ENCODE data around the gene CDH10.

The CDH10 gene

DNA sequence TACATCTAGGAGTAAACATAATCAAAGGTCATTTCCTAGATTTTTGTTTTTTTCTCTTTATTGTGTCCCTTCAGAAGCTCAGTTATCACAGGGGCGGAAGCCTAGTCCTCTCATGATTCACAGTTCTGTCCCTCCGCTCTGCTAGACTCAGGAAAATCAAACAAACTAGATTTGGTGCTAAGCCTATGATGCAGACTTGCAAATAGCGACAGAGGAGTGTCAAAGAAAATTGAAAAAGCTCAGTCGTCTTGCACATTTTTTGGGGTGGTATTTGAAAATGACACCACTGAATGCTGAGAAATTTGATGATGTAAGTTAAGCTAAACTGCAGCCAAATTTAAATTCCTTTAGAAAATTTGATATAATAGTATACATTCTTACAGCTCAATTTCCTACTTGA lies 59.0 kb downstream of the CDH10 start:
- no peak overlapping the region for H3K4me3 ChIP-seq (ENCODE audit: low read length)
- no peak overlapping the region for H2AFZ ChIP-seq (ENCODE audit: low read length)
- DNase-seq = no peak
- no peaks in the 10 kb centered on the region for H3K79me2 ChIP-seq (ENCODE audit: low read length)
- H3K36me3 ChIP-seq (replicated peaks; ENCODE audit: insufficient read depth, low read length) = no peaks in the 10 kb centered on the region
- H4K20me1 ChIP-seq (ENCODE audit: insufficient read depth, low read length) = no peaks in the 10 kb centered on the region
- no peak overlapping the region for H3K27ac ChIP-seq (ENCODE audit: low read length)
- H3K9me2 ChIP-seq (replicated peaks; ENCODE audit: insufficient read depth, low read length) = no peaks in the 10 kb centered on the region
- H3F3A ChIP-seq (ENCODE audit: insufficient read depth, low read length) = no peaks in the 10 kb centered on the region
- H3K27me3 ChIP-seq (replicated peaks; ENCODE audit: insufficient read depth, low read length) = no peaks in the 10 kb centered on the region
- no peak overlapping the region for H3K4me2 ChIP-seq (ENCODE audit: low read depth, low read length)
- H3K9ac ChIP-seq (ENCODE audit: low read length) = no peak overlapping the region
- TF ChIP-seq EZH2 (optimal IDR thresholded peaks at IDR 0.05; ENCODE audit: low read depth, low read length) (no peak), EZH2phosphoT487 (IDR thresholded peaks at IDR 0.05; ENCODE audit: low read length) (no peak)
- TF ChIP-seq, protein P1, sequence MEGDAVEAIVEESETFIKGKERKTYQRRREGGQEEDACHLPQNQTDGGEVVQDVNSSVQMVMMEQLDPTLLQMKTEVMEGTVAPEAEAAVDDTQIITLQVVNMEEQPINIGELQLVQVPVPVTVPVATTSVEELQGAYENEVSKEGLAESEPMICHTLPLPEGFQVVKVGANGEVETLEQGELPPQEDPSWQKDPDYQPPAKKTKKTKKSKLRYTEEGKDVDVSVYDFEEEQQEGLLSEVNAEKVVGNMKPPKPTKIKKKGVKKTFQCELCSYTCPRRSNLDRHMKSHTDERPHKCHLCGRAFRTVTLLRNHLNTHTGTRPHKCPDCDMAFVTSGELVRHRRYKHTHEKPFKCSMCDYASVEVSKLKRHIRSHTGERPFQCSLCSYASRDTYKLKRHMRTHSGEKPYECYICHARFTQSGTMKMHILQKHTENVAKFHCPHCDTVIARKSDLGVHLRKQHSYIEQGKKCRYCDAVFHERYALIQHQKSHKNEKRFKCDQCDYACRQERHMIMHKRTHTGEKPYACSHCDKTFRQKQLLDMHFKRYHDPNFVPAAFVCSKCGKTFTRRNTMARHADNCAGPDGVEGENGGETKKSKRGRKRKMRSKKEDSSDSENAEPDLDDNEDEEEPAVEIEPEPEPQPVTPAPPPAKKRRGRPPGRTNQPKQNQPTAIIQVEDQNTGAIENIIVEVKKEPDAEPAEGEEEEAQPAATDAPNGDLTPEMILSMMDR (IDR thresholded peaks at IDR 0.05; ENCODE audit: low read length) = no peak
- H3K4me1 ChIP-seq (ENCODE audit: low read length) = no peaks in the 10 kb centered on the region
- H3K9me3 ChIP-seq (replicated peaks; ENCODE audit: insufficient read depth, low read length) = no peaks in the 10 kb centered on the region

DNA sequence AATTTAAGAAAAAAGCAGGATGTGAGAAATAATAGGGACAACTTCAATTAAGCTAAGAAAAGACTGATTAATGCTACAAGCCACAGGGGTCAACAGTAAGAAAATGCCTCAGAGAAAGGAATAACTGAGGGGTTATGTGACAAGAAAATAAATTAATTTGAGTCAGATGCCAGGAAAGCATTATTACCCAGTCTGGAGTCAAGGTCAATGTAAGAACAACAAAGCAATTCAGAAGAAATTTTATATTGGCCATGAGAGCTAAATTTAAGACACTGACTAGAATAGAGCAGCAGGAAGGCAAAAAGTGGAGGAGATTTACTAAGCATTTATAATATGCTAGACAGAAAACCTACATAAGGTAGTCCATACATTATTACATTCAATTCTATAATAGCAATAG lies 73.5 kb downstream of the CDH10 start:
- H4K20me1 ChIP-seq (ENCODE audit: insufficient read depth, low read length) = no peaks in the 10 kb centered on the region

DNA sequence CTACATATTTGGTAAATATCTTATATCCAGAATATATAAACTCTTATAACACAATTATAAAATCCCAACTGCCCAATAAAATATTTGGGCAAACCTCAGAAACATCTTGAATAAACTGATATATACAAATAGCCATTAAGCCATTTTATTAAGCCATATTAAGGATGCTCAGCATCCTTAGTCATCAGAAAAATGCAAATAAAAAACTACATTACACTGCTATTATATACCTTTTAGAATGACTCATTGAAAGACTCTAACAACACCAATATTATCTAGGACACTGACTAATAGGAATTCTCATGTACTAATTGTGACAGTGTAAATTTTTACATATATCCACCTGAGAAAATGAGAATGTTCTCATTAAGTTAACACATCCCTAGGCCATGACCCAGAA lies 77.8 kb downstream of the CDH10 start:
- TF ChIP-seq EZH2 (optimal IDR thresholded peaks at IDR 0.05; ENCODE audit: low read depth, low read length) (no peak), EZH2phosphoT487 (IDR thresholded peaks at IDR 0.05; ENCODE audit: low read length) (no peak)
- TF ChIP-seq, protein P1 (IDR thresholded peaks at IDR 0.05; ENCODE audit: low read length) = no peak
- no peaks in the 10 kb centered on the region for H3K9me2 ChIP-seq (replicated peaks; ENCODE audit: insufficient read depth, low read length)
- no peak overlapping the region for H3K27ac ChIP-seq (ENCODE audit: low read length)
- H3K4me2 ChIP-seq (ENCODE audit: low read depth, low read length) = no peak overlapping the region
- no peaks in the 10 kb centered on the region for H3K36me3 ChIP-seq (replicated peaks; ENCODE audit: insufficient read depth, low read length)
- H2AFZ ChIP-seq (ENCODE audit: low read length) = no peak overlapping the region
- no peak for DNase-seq
- H3K27me3 ChIP-seq (replicated peaks; ENCODE audit: insufficient read depth, low read length) = no peaks in the 10 kb centered on the region
- no peak overlapping the region for H3K4me3 ChIP-seq (ENCODE audit: low read length)
- no peaks in the 10 kb centered on the region for H4K20me1 ChIP-seq (ENCODE audit: insufficient read depth, low read length)
- H3K4me1 ChIP-seq (ENCODE audit: low read length) = no peaks in the 10 kb centered on the region
- H3K79me2 ChIP-seq (ENCODE audit: low read length) = no peaks in the 10 kb centered on the region
- no peaks in the 10 kb centered on the region for H3F3A ChIP-seq (ENCODE audit: insufficient read depth, low read length)
- no peak overlapping the region for H3K9ac ChIP-seq (ENCODE audit: low read length)
- no peaks in the 10 kb centered on the region for H3K9me3 ChIP-seq (replicated peaks; ENCODE audit: insufficient read depth, low read length)

More for the DNA sequence above, 73.5 kb downstream of the CDH10 start:
- H3K27ac ChIP-seq (ENCODE audit: low read length) = no peak overlapping the region
- no peak overlapping the region for H3K4me2 ChIP-seq (ENCODE audit: low read depth, low read length)
- H2AFZ ChIP-seq (ENCODE audit: low read length) = no peak overlapping the region
- H3K9ac ChIP-seq (ENCODE audit: low read length) = no peak overlapping the region
- H3K36me3 ChIP-seq (replicated peaks; ENCODE audit: insufficient read depth, low read length) = no peaks in the 10 kb centered on the region
- DNase-seq = no peak
- no peaks in the 10 kb centered on the region for H3K9me2 ChIP-seq (replicated peaks; ENCODE audit: insufficient read depth, low read length)
- no peaks in the 10 kb centered on the region for H3K79me2 ChIP-seq (ENCODE audit: low read length)
- no peaks in the 10 kb centered on the region for H3K4me1 ChIP-seq (ENCODE audit: low read length)
- H3K4me3 ChIP-seq (ENCODE audit: low read length) = no peak overlapping the region
- no peaks in the 10 kb centered on the region for H3K9me3 ChIP-seq (replicated peaks; ENCODE audit: insufficient read depth, low read length)
- TF ChIP-seq EZH2phosphoT487 (IDR thresholded peaks at IDR 0.05; ENCODE audit: low read length) (no peak), EZH2 (optimal IDR thresholded peaks at IDR 0.05; ENCODE audit: low read depth, low read length) (no peak)
- TF ChIP-seq, protein P1 (IDR thresholded peaks at IDR 0.05; ENCODE audit: low read length) = no peak
- H3F3A ChIP-seq (ENCODE audit: insufficient read depth, low read length) = no peaks in the 10 kb centered on the region
- no peaks in the 10 kb centered on the region for H3K27me3 ChIP-seq (replicated peaks; ENCODE audit: insufficient read depth, low read length)

All from MM.1S (cell line).